HepG2 (cell line): Measurements from ENCODE around the gene KHK.

Source experiments
- CEBPB ChIP-seq: IDR thresholded peaks from 2 replicates; pipeline ENCODE4 v1.6.1; 2011; ENCODE audit warnings: low read depth, low read length, improper control_type of control experiment, borderline replicate concordance
- ETV6 ChIP-seq: sonication (generic); formaldehyde crosslinking; conservative IDR thresholded peaks from 2 replicates; pipeline ENCODE4 v1.4.0; 2020; ENCODE audit warnings: missing genetic modification reagents
- MATR3 ChIP-seq: sonication (generic); formaldehyde crosslinking; IDR thresholded peaks from 2 replicates; pipeline ENCODE4 v1.4.0; 2020; ENCODE audit warnings: missing genetic modification reagents
- POLR2A ChIP-seq, 2 experiments: IDR thresholded peaks; 2 replicates each; pipeline ENCODE4 v1.6.1; 2011; ENCODE audit warnings: low read depth in 2 of 2, low read length in 2 of 2, mild to moderate bottlenecking in 1 of 2, moderate library complexity in 1 of 2; ENCODE audit not compliant: insufficient read depth in 1 of 2
- TCF7 ChIP-seq: sonication (generic); IDR thresholded peaks from 2 replicates; pipeline ENCODE4 v1.6.1; 2016; ENCODE audit warnings: antibody characterized with exemption, low read depth
- ZNF556 ChIP-seq: sonication (generic); formaldehyde crosslinking; IDR thresholded peaks from 2 replicates; pipeline ENCODE4 v1.4.0; 2020; ENCODE audit warnings: mild to moderate bottlenecking, missing genetic modification reagents, borderline replicate concordance
- ZNF558 ChIP-seq: sonication (generic); formaldehyde crosslinking; IDR thresholded peaks from 2 replicates; pipeline ENCODE4 v1.9.0; 2022; ENCODE audit warnings: mild to moderate bottlenecking, missing genetic modification reagents, borderline replicate concordance
- TF ChIP-seq, protein P1 (sequence below): sonication (generic); formaldehyde crosslinking; IDR thresholded peaks from 2 replicates; pipeline ENCODE4 v1.5.0; 2020; ENCODE audit warnings: missing genetic modification reagents
- TF ChIP-seq, protein P2 (sequence below): sonication (generic); formaldehyde crosslinking; IDR thresholded peaks from 2 replicates; pipeline ENCODE4 v1.4.0; 2020; ENCODE audit warnings: missing genetic modification reagents, mild to moderate bottlenecking, borderline replicate concordance
- TF ChIP-seq, protein P3 (sequence below): sonication (generic); formaldehyde crosslinking; IDR thresholded peaks from 2 replicates; pipeline ENCODE4 v1.4.0; 2020; ENCODE audit warnings: missing genetic modification reagents

DNA sequence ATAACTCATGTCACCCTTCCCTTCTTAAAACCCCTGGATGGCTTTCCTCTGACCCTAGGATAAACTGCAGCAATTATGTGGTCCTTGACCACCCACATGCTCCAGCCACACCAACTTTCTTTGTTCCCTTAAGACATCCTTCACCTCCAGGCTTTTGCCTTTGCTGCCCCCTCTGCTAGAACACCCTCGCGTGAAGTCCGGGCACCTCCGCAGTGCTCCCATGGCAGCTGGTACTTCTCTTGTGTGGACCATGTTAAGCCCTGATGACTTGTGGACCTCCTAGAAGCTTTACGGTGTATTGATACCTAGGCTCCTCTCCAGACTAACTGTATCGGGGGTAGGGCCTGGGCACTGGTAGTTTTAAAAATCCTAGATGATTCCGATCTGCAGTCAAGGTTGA lies 36.2 kb downstream of the KHK start:
- TF ChIP-seq POLR2A (IDR thresholded peaks at IDR 0.05; ENCODE audit: insufficient read depth in 1 of 2, low read depth in 2 of 2, low read length in 2 of 2) (no peak), CEBPB (no peak), ETV6 (CRISPR knock-in tag) (no peak), ZNF558 (no peak), MATR3 (CRISPR knock-in tag) (no peak), ZNF556 (CRISPR knock-in tag) (no peak), TCF7 (no peak)
- TF ChIP-seq, protein P1, sequence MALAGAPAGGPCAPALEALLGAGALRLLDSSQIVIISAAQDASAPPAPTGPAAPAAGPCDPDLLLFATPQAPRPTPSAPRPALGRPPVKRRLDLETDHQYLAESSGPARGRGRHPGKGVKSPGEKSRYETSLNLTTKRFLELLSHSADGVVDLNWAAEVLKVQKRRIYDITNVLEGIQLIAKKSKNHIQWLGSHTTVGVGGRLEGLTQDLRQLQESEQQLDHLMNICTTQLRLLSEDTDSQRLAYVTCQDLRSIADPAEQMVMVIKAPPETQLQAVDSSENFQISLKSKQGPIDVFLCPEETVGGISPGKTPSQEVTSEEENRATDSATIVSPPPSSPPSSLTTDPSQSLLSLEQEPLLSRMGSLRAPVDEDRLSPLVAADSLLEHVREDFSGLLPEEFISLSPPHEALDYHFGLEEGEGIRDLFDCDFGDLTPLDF (CRISPR knock-in tag): no peak
- TF ChIP-seq, protein P2, sequence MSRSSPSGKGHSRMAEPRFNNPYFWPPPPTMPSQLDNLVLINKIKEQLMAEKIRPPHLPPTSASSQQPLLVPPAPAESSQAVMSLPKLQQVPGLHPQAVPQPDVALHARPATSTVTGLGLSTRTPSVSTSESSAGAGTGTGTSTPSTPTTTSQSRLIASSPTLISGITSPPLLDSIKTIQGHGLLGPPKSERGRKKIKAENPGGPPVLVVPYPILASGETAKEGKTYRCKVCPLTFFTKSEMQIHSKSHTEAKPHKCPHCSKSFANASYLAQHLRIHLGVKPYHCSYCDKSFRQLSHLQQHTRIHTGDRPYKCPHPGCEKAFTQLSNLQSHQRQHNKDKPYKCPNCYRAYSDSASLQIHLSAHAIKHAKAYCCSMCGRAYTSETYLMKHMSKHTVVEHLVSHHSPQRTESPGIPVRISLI (CRISPR knock-in tag): no peak
- TF ChIP-seq, protein P3, sequence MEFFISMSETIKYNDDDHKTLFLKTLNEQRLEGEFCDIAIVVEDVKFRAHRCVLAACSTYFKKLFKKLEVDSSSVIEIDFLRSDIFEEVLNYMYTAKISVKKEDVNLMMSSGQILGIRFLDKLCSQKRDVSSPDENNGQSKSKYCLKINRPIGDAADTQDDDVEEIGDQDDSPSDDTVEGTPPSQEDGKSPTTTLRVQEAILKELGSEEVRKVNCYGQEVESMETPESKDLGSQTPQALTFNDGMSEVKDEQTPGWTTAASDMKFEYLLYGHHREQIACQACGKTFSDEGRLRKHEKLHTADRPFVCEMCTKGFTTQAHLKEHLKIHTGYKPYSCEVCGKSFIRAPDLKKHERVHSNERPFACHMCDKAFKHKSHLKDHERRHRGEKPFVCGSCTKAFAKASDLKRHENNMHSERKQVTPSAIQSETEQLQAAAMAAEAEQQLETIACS (CRISPR knock-in tag): no peak
